MCF 10A (cell line): ENCODE results near the gene CIRBP. TPM values are rescaled to one million over a fixed set of nuclear protein-coding genes. Genes with fewer than 3 reads are reported as not detected.

Experiments used
- BruUV-seq: library from RNA; stranded (reverse); fragments of 400-500 nt; replicated peaks from 2 replicates; lab custom pipeline; 2021; lab: Mats Ljungman, UMichigan
- CTCF ChIA-PET: fragments of 300-600 bp; sonication (Branson Sonifier 250); formaldehyde crosslinking; extraction: SDS; loops from one replicate; lab custom pipeline; 2021; ENCODE audit warnings: antibody characterized with exemption, inconsistent platforms; lab: Yijun Ruan, JAX
- POLR2A ChIA-PET: fragments of 300-600, 350-650 bp; sonication (Branson Sonifier 250); formaldehyde crosslinking; extraction: SDS; loops from one replicate; lab custom pipeline; 2020; ENCODE audit warnings: antibody characterized with exemption, inconsistent platforms; lab: Yijun Ruan, JAX
- DNase-seq: peaks from one replicate; pipeline ENCODE4 v3.0.0-alpha.2; 2018; ENCODE audit not compliant: unreplicated experiment
- H3K27ac Mint-ChIP-seq: one replicate; pipeline ENCODE4 v1.8.0; 2022; ENCODE audit warnings: mild to moderate bottlenecking, low read depth, mixed read lengths; ENCODE audit not compliant: unreplicated experiment
- H3K27me3 Mint-ChIP-seq: one replicate; pipeline ENCODE4 v1.8.0; 2022; ENCODE audit warnings: mixed read lengths; ENCODE audit not compliant: insufficient read depth, unreplicated experiment
- H3K36me3 Mint-ChIP-seq: one replicate; pipeline ENCODE4 v1.8.0; 2022; ENCODE audit warnings: mild to moderate bottlenecking, moderate library complexity, mixed read lengths; ENCODE audit not compliant: insufficient read depth, unreplicated experiment
- H3K4me1 Mint-ChIP-seq: one replicate; pipeline ENCODE4 v1.8.0; 2022; ENCODE audit warnings: mixed read lengths; ENCODE audit not compliant: insufficient read depth, unreplicated experiment
- H3K4me3 Mint-ChIP-seq: one replicate; pipeline ENCODE4 v1.8.0; 2022; ENCODE audit warnings: mild to moderate bottlenecking, moderate library complexity, mixed read lengths; ENCODE audit not compliant: unreplicated experiment
- H3K9me3 Mint-ChIP-seq: one replicate; pipeline ENCODE4 v1.8.0; 2022; ENCODE audit warnings: mixed read lengths; ENCODE audit not compliant: unreplicated experiment
- intact Hi-C: fragments of 100-400 bp; cut with micrococcal nuclease; formaldehyde crosslinking; loops from 2 replicates; pipeline ENCODE4 v1.14.1; 2022
- total RNA-seq: library from RNA; stranded (reverse); gene quantifications from 2 replicates; pipeline ENCODE4 v1.2.3, GENCODE V29; 2022
- TF ChIP-seq, protein P1 (sequence below): fragments of 200-600 bp; IDR thresholded peaks from one replicate; pipeline ENCODE4 v1.8.0; 2022; ENCODE audit warnings: antibody characterized with exemption, mild to moderate bottlenecking; ENCODE audit not compliant: unreplicated experiment

Gene CIRBP
- total RNA-seq, 1 experiment from 2014 or later, result 362 TPM

DNA sequence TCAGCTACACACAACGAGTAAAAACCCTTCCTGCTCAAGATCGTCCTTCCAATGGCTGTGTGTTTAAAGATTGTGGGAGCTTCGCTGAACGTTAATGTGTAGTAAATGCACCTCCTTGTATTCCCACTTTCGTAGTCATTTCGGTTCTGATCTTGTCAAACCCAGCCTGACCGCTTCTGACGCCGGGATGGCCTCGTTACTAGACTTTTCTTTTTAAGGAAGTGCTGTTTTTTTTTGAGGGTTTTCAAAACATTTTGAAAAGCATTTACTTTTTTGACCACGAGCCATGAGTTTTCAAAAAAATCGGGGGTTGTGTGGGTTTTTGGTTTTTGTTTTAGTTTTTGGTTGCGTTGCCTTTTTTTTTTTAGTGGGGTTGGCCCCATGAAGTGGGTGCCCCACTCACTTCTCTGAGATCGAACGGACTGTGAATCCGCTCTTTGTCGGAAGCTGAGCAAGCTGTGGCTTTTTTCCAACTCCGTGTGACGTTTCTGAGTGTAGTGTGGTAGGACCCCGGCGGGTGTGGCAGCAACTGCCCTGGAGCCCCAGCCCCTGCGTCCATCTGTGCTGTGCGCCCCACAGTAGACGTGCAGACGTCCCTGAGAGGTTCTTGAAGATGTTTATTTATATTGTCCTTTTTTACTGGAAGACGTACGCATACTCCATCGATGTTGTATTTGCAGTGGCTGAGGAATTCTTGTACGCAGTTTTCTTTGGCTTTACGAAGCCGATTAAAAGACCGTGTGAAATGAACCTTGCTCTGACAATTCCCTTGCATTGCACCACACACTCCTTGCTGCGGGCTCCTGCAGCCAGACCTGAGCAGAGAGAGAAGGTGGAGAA is 3.5 kb downstream of the CIRBP start:
- TSS peak; percentile 3 for BruUV-seq
- H3K36me3 Mint-ChIP-seq, result peaks cover 73% of the 10 kb centered on the region
- H3K27me3 Mint-ChIP-seq, result no peaks in the 10 kb centered on the region
- peaks cover 24% of the 10 kb centered on the region for H3K4me1 Mint-ChIP-seq
- no peak overlapping the region for H3K27ac Mint-ChIP-seq
- peak overlapping the region; percentile 77 for H3K4me3 Mint-ChIP-seq
- intact Hi-C loops, result loop anchor here (10.0 kb wide), 1 partner anchor 112 kb away; the partner anchor contains the start of gene NDUFS7
- ChIA-PET CTCF (interaction anchor here (0.5 to 1.9 kb wide), 2 partner anchors 28 to 55 kb away, joined by 3 to 20 read pairs; no protein-coding TSS in a partner anchor), POLR2A (interaction anchor here (0.5 to 2.9 kb wide), 7 partner anchors 11 to 159 kb away, joined by 3 to 15 read pairs (median 5); no protein-coding TSS in a partner anchor)
- TF ChIP-seq, protein P1, sequence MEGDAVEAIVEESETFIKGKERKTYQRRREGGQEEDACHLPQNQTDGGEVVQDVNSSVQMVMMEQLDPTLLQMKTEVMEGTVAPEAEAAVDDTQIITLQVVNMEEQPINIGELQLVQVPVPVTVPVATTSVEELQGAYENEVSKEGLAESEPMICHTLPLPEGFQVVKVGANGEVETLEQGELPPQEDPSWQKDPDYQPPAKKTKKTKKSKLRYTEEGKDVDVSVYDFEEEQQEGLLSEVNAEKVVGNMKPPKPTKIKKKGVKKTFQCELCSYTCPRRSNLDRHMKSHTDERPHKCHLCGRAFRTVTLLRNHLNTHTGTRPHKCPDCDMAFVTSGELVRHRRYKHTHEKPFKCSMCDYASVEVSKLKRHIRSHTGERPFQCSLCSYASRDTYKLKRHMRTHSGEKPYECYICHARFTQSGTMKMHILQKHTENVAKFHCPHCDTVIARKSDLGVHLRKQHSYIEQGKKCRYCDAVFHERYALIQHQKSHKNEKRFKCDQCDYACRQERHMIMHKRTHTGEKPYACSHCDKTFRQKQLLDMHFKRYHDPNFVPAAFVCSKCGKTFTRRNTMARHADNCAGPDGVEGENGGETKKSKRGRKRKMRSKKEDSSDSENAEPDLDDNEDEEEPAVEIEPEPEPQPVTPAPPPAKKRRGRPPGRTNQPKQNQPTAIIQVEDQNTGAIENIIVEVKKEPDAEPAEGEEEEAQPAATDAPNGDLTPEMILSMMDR, result no peak
- no peak for DNase-seq
- H3K9me3 Mint-ChIP-seq, result no peaks in the 10 kb centered on the region

DNA sequence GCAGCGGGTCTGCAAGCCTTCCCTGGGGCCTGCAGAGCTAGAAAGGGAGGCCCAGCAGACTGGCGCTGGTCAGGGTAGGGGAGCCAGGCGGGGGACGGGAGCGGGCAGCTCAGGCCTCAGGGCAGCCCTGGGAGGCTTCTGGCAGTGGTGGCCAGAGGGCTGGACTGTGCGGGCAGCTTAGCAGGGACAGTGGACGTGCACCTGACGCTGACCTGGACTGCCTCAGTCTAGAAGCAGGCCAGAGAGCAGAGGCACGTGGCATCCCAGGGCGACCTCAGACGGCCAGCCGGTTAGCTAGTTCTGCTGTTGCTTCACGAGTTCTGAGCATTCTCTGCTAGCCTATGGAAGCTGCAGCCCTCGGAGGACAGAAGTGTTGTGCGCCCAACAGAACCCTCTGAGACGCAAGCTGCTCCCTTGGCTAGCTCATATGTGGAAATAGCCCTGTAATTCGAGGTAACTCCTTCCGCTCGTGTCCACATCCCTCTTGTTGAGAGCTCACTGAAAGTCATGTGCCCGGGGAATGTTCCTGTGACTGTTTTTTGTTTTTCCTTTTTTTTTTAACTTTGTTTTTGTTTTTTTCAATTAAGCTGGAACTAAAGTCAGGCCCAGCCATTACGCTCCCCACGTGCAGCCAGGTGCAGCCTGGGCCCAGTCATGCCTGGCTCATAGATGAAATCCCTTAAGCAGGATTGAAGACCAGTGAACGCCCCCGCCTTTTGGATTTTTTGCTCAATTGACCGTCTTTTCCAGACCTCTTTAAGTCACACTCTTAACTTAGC is 4.3 kb downstream of the CIRBP start:
- intact Hi-C loops, result loop anchor here (10.0 kb wide), 1 partner anchor 111 kb away; the partner anchor contains the start of gene NDUFS7
- POLR2A ChIA-PET, result interaction anchor here (0.5 to 2.9 kb wide), 12 partner anchors 11 to 698 kb away, joined by 3 to 15 read pairs (median 3); partner anchors contain the start of gene ATP5F1D
- H3K36me3 Mint-ChIP-seq, result peaks cover 80% of the 10 kb centered on the region
- CTCF ChIA-PET, result interaction anchor here (0.8 to 1.9 kb wide), 3 partner anchors 29 to 177 kb away, joined by 3 to 20 read pairs (median 5); no protein-coding TSS in a partner anchor
- H3K27ac Mint-ChIP-seq, result no peak overlapping the region
- H3K27me3 Mint-ChIP-seq, result no peaks in the 10 kb centered on the region
- no TSS peak for BruUV-seq
- TF ChIP-seq, protein P1, result no peak
- DNase-seq, result no peak
- no peaks in the 10 kb centered on the region for H3K9me3 Mint-ChIP-seq
- H3K4me3 Mint-ChIP-seq, result peak overlapping the region; percentile 77
- peaks cover 18% of the 10 kb centered on the region for H3K4me1 Mint-ChIP-seq

DNA sequence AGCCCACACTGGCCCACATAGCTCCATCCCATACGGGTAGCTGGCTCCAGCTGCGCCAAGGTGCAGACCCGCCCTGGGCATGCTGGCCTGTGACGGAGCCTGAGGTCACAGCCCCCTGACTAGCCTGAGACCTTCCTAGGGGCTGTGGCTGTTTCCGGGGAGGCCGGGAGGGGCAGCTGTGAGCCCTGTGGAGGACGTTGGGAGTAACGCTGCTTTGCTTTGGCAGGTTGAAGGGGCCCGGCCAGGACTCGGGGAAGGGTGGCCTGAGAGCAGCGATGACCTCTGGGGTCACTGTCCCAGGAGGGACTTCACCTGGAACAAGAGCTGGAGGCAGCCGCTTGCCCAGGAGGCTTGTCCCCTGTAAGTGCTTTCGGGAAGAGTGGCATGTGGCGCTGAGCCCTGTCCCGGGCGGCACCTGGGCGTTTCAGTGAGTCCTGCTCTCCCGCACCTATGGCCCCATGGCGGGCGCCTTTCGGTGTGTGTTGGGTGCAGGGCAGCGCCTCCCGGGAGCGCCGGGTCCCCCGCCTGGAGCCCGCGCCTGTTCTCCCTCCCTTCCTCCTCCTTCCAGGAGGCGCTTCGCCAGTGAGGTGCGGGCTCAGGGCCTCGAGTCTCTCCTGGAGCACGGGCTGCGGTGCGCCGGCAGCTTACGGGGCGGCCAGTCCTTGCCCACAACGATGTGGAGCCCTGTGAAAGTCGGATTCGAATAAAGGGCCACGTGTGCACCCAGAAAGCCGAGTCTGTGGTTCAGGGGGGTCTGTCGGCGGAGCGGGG is 5.1 kb downstream of the CIRBP start:
- H3K9me3 Mint-ChIP-seq, result no peaks in the 10 kb centered on the region
- H3K36me3 Mint-ChIP-seq, result peaks cover 75% of the 10 kb centered on the region
- intact Hi-C loops, result loop anchor here (10.0 kb wide), 1 partner anchor 111 kb away; the partner anchor contains the start of gene NDUFS7
- TF ChIP-seq, protein P1, result no peak
- H3K4me1 Mint-ChIP-seq, result peaks cover 13% of the 10 kb centered on the region
- no peak for DNase-seq
- CTCF ChIA-PET, result interaction anchor here (0.6 to 1.9 kb wide), 6 partner anchors 30 to 180 kb away, joined by 3 to 20 read pairs (median 3); no protein-coding TSS in a partner anchor
- H3K4me3 Mint-ChIP-seq, result peak overlapping the region; percentile 77
- H3K27ac Mint-ChIP-seq, result no peak overlapping the region
- no peaks in the 10 kb centered on the region for H3K27me3 Mint-ChIP-seq
- POLR2A ChIA-PET, result interaction anchor here (0.6 to 2.9 kb wide), 12 partner anchors 8 to 699 kb away, joined by 3 to 21 read pairs (median 3); partner anchors contain the start of gene ATP5F1D
- BruUV-seq, result no TSS peak
